Right kidney (tissue), 1 donor: ENCODE measurements around the gene CCDC15.

Experiments used
- DNase-seq: peaks from one replicate; pipeline ENCODE4 v3.0.0-alpha.2; 2016

The CCDC15 gene

GRCh38 chr11:125069008-125069407 lies 115.0 kb downstream of the CCDC15 start:
- DNase-seq = no peak

DNA sequence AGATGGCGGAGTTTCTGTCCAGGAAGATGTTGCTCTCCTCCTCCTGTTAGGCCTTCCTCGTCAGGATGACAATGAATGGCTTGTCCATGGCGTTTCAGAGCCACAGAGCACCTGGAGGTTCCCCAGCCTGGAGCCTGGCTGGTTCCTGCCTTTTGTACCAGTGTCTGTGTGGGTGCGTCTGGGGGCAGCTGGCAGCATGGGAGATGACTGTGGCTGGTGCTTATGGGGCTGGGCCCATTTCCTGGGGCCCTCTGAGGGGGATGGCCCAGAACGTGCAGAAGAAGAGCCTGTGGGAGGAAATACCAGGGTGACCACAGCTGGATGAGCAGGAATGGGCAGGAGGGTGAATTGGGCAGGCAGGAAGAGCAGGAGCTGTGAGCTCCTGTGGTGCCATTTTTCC lies 115.8 kb downstream of the CCDC15 start:
- no peak for DNase-seq

GRCh38 chr11:125070699-125071254 lies 116.8 kb downstream of the CCDC15 start:
- no peak for DNase-seq

DNA sequence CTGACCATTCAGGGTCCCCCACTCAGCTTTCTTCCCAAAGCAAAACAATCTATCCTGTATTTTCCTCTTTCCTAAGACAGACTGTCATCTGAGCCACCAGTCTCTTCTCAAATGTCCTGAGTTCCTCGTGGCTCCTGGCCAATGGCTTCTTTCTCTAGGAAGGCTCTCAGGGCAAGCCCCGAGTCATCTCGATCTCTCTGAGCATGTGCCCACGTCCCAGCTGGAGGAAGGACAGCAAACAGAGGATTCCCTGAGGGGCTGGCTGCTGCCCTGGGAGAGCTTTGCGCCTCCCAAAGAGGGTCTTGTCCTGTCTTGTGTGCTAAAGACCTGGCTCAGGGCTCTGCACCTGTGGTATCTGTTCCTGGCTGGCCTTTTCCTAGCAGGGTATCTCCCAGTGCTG lies 117.4 kb downstream of the CCDC15 start:
- DNase-seq = no peak

- DNase-seq = no peak
Measured at GRCh38 chr11:125071846-125072217, 117.8 kb downstream of the CCDC15 start.

DNA sequence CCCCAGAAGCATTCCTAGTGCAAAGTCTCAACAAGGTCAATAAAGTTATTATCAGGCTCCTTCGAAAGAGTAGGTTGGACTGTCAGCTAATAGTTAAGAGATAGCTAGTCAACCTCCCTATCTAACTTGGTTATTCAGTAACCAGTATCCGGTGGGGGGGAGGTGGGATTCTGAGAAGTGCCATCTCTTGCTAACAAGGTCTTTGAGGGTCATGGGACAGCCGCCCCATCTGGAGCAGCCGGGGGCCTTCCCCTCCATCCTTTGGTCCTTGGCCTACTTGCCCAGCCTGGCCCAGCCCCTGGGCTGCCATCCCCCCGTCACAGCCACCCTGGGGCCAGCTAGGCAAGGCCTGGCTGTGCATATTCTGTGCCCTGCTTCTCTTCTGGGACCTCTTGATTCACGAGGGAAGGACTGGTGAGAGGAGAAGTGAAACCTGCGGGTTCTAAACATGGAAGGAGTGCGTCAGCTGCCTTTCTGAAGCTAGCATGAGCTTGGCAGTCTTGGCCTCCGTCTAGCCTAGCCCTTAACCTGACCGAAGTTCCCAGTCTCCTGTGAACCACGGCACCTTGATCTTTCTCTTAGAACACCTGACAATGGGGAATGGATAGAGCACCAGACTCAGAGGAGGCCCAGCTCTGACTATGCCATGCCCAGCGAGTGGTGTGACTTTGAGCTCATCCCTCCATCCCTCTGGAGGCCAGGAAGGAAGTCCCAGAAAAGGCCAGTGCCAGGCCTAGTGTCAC lies 118.4 kb downstream of the CCDC15 start:
- no peak for DNase-seq

GRCh38 chr11:125072961-125073590 lies 119.1 kb downstream of the CCDC15 start:
- no peak for DNase-seq

GRCh38 chr11:125073616-125074483 lies 119.8 kb downstream of the CCDC15 start:
- no peak for DNase-seq

DNA sequence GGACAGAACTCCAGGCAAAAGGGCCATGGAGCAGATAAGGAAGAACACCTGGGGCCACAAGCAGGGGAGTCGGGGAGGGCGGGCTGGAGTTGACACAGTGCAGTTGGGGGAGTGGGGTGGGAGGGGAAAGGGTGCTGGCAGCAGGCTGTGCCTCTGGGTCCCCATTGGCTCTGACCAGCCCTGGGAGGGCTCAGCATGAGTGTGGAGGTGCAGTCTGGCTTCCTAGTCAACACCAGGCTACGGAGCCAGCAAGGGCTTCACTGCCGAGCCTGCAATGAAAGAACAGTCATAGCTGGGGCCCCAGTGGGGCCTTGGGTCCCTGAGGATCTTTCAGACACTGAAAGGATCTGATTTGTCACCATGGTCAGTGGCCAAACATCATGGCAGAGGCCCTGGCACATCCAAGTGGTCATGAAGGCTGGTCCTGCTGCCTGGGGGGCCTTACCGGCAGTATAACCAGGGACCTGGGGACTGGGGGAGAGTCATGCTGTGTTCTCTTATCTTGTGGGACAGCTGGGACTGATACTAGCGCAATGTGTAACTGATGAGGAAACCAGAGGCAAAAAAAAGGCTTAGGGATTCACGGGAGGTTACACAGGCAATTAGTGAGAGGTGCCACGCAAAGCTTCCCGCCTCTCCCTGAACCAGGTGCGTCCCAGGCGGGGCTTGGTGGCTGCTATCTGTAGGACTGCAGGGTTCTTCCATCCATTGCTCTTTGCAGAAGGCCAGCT lies 120.7 kb downstream of the CCDC15 start:
- DNase-seq = no peak

GRCh38 chr11:125075242-125075625 lies 121.2 kb downstream of the CCDC15 start:
- DNase-seq = no peak

GRCh38 chr11:125075900-125076317 lies 121.9 kb downstream of the CCDC15 start:
- no peak for DNase-seq

- DNase-seq = no peak
Measured at GRCh38 chr11:125076378-125076945, 122.5 kb downstream of the CCDC15 start.

GRCh38 chr11:125078016-125078415 lies 124.0 kb downstream of the CCDC15 start:
- no peak for DNase-seq

GRCh38 chr11:125078516-125079140 lies 124.6 kb downstream of the CCDC15 start:
- no peak for DNase-seq

DNA sequence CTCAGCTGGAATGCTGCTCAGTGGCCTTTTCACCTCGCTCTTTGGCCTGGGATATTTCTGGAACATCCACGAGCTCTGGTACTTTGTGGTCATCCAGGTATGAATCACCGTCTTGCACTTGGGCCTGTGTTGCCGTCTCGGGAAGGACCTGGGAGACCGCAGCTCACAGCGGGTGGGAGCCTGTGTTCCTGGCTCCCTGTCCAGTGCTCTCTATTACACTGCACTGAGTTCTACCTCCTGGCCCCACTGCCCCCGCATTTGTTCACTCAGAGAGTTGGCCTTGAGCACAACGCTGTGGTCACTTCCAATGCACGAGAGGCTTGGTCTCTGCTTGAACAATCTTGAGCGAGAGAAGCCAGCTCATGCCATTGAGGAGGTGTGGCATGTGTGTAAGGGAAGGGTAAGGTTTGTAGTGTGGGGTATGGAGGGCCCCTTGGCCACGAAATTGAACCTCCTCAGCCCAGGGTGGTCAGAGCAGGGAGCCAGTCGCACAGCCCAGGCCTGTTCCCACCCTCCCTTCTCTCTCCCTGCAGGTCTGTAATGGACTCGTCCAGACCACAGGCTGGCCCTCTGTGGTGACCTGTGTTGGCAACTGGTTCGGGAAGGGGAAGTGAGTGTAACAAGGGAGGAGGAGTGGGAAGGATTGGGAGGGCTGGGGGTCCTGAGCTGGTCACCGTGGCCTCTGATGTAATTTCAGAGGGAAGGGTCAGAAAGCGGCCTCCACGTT lies 125.3 kb downstream of the CCDC15 start:
- DNase-seq = no peak

DNA sequence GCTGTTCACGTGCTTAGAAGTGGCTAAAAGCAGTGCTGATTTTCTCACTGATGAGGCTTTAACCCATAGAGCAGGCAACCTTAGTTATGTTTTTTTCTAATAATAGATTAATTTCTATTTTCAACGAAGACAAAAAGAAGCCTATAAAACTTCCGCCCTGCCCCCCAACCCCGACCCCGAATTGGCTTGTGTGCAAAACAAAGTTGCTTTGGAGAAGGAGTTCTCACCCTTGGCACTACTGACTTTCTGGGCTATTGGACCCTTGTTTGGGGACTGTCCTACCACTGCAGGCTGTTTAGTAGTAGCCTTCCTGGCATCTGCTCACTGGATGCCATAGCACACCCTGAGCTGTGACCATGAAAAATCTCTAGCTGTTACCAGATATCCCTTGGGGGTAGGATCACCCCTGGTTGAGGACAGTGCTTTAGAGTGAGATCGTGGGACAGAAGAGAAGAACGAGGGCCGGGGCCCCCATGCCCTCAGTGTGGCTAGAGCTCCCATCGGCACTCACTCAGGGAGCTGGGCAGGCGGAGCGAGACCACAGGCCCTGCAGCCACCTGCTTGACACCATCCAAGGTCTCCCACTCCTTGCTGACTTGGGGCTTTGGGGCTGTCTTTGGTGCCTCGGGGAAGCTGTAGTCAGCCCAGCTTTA lies 126.0 kb downstream of the CCDC15 start:
- DNase-seq = no peak

DNA sequence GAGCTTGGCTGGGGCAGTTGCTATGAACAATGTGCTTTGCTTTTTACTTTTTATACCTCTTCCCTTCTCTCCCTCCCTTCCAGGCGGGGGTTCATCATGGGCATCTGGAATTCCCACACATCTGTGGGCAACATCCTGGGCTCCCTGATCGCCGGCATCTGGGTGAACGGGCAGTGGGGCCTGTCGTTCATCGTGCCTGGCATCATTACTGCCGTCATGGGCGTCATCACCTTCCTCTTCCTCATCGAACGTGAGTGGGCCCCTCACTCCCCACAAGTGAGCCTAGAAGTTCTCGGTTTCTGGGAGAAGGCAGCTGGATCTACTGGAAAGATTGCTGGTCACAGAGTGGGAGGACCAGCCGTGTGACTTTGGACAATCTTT lies 126.5 kb downstream of the CCDC15 start:
- DNase-seq = no peak

- DNase-seq = no peak
Measured at GRCh38 chr11:125081098-125081798, 127.2 kb downstream of the CCDC15 start.

- DNase-seq = no peak
Measured at GRCh38 chr11:125082040-125082439, 128.0 kb downstream of the CCDC15 start.
